ENCODE results near the gene KLHL18. TPM values are rescaled to one million over a fixed set of nuclear protein-coding genes. Genes with fewer than 3 reads are reported as not detected.

KLHL18 gene
- polyA plus RNA-seq, 2 donors = 22.6 to 28.9 TPM

GRCh38 chr3:47270526-47270925, 12.2 kb upstream of the KLHL18 start:
- 94 to 95% methylated on average over 4 of the region's 4 CpGs for WGBS, 2 donors
- no peaks in the 10 kb centered on the region for H3K9me3 ChIP-seq (ENCODE audit: control insufficient read depth in 2 of 2, insufficient read depth in 1 of 2, low read depth in 1 of 2, low read length in 1 of 2)
- H3K4me3 ChIP-seq (ENCODE audit: low read depth in 1 of 2, low read length in 2 of 2) = no peak overlapping the region
- no peak overlapping the region for H3K27ac ChIP-seq (ENCODE audit: low read depth in 2 of 2, low read length in 1 of 2)
- no peaks in the 10 kb centered on the region for H3K4me1 ChIP-seq (ENCODE audit: control insufficient read depth in 2 of 2, insufficient read depth in 2 of 2, low read length in 1 of 2)
- no peaks in the 10 kb centered on the region for H3K27me3 ChIP-seq (ENCODE audit: control insufficient read depth in 1 of 2, insufficient read depth in 2 of 2, low read length in 2 of 2)
- peaks cover 0 to 2% of the 10 kb centered on the region in 2 donors for H3K36me3 ChIP-seq (ENCODE audit: control insufficient read depth in 2 of 2, insufficient read depth in 2 of 2, low read length in 1 of 2)

- H3K4me3 ChIP-seq (ENCODE audit: low read depth in 1 of 2, low read length in 2 of 2) = no peak overlapping the region
- no peaks in the 10 kb centered on the region for H3K4me1 ChIP-seq (ENCODE audit: control insufficient read depth in 2 of 2, insufficient read depth in 2 of 2, low read length in 1 of 2)
- peaks cover 2% of the 10 kb centered on the region in 2 donors for H3K36me3 ChIP-seq (ENCODE audit: control insufficient read depth in 2 of 2, insufficient read depth in 2 of 2, low read length in 1 of 2)
- WGBS, 2 donors = 88 to 90% methylated on average over 5 of the region's 5 CpGs
- no peaks in the 10 kb centered on the region for H3K9me3 ChIP-seq (ENCODE audit: control insufficient read depth in 2 of 2, insufficient read depth in 1 of 2, low read depth in 1 of 2, low read length in 1 of 2)
- H3K27ac ChIP-seq (ENCODE audit: low read depth in 2 of 2, low read length in 1 of 2) = no peak overlapping the region
- no peaks in the 10 kb centered on the region for H3K27me3 ChIP-seq (ENCODE audit: control insufficient read depth in 1 of 2, insufficient read depth in 2 of 2, low read length in 2 of 2)
These were observed 9.2 kb upstream of the KLHL18 start for GRCh38 chr3:47273564-47273963.

GRCh38 chr3:47274652-47275051, 8.1 kb upstream of the KLHL18 start:
- Histone ChIP-seq H3K9me3 (ENCODE audit: control insufficient read depth in 2 of 2, insufficient read depth in 1 of 2, low read depth in 1 of 2, low read length in 1 of 2) (no peaks in the 10 kb centered on the region), H3K4me3 (ENCODE audit: low read depth in 1 of 2, low read length in 2 of 2) (no peak overlapping the region), H3K27me3 (ENCODE audit: control insufficient read depth in 1 of 2, insufficient read depth in 2 of 2, low read length in 2 of 2) (no peaks in the 10 kb centered on the region), H3K36me3 (ENCODE audit: control insufficient read depth in 2 of 2, insufficient read depth in 2 of 2, low read length in 1 of 2) (peaks cover 2% of the 10 kb centered on the region in 2 donors), H3K4me1 (ENCODE audit: control insufficient read depth in 2 of 2, insufficient read depth in 2 of 2, low read length in 1 of 2) (no peaks in the 10 kb centered on the region), H3K27ac (ENCODE audit: low read depth in 2 of 2, low read length in 1 of 2) (no peak overlapping the region)
- 92 to 95% methylated on average over 2 of the region's 2 CpGs for WGBS, 2 donors

GRCh38 chr3:47276558-47276957, 6.2 kb upstream of the KLHL18 start:
- Histone ChIP-seq H3K27ac (ENCODE audit: low read depth in 2 of 2, low read length in 1 of 2) (no peak overlapping the region), H3K9me3 (ENCODE audit: control insufficient read depth in 2 of 2, insufficient read depth in 1 of 2, low read depth in 1 of 2, low read length in 1 of 2) (no peaks in the 10 kb centered on the region)

GRCh38 chr3:47280519-47280918, 2.2 kb upstream of the KLHL18 start:
- WGBS, 2 donors = 94 to 96% methylated on average over 5 of the region's 5 CpGs
- Histone ChIP-seq H3K27me3 (ENCODE audit: control insufficient read depth in 1 of 2, insufficient read depth in 2 of 2, low read length in 2 of 2) (no peaks in the 10 kb centered on the region), H3K27ac (ENCODE audit: low read depth in 2 of 2, low read length in 1 of 2) (no peak overlapping the region), H3K4me1 (ENCODE audit: control insufficient read depth in 2 of 2, insufficient read depth in 2 of 2, low read length in 1 of 2) (no peaks in the 10 kb centered on the region), H3K36me3 (ENCODE audit: control insufficient read depth in 2 of 2, insufficient read depth in 2 of 2, low read length in 1 of 2) (peaks cover 0 to 2% of the 10 kb centered on the region in 2 donors), H3K4me3 (ENCODE audit: low read depth in 1 of 2, low read length in 2 of 2) (no peak overlapping the region), H3K9me3 (ENCODE audit: control insufficient read depth in 2 of 2, insufficient read depth in 1 of 2, low read depth in 1 of 2, low read length in 1 of 2) (no peaks in the 10 kb centered on the region)

More at GRCh38 chr3:47276558-47276957, 6.2 kb upstream of the KLHL18 start:
- H3K36me3 ChIP-seq (ENCODE audit: control insufficient read depth in 2 of 2, insufficient read depth in 2 of 2, low read length in 1 of 2) = peaks cover 2% of the 10 kb centered on the region in 2 donors
- H3K4me1 ChIP-seq (ENCODE audit: control insufficient read depth in 2 of 2, insufficient read depth in 2 of 2, low read length in 1 of 2) = no peaks in the 10 kb centered on the region
- 86 to 89% methylated on average over 4 of the region's 4 CpGs for WGBS, 2 donors
- H3K27me3 ChIP-seq (ENCODE audit: control insufficient read depth in 1 of 2, insufficient read depth in 2 of 2, low read length in 2 of 2) = no peaks in the 10 kb centered on the region
- H3K4me3 ChIP-seq (ENCODE audit: low read depth in 1 of 2, low read length in 2 of 2) = no peak overlapping the region

- Histone ChIP-seq H3K27me3 (ENCODE audit: control insufficient read depth in 1 of 2, insufficient read depth in 2 of 2, low read length in 2 of 2) (no peaks in the 10 kb centered on the region), H3K4me3 (ENCODE audit: low read depth in 1 of 2, low read length in 2 of 2) (peak overlapping the region; percentile 97), H3K4me1 (ENCODE audit: control insufficient read depth in 2 of 2, insufficient read depth in 2 of 2, low read length in 1 of 2) (no peaks in the 10 kb centered on the region), H3K27ac (ENCODE audit: low read depth in 2 of 2, low read length in 1 of 2) (peak overlapping the region; percentile 98 to 99), H3K36me3 (ENCODE audit: control insufficient read depth in 2 of 2, insufficient read depth in 2 of 2, low read length in 1 of 2) (no peaks in the 10 kb centered on the region), H3K9me3 (ENCODE audit: control insufficient read depth in 2 of 2, insufficient read depth in 1 of 2, low read depth in 1 of 2, low read length in 1 of 2) (no peaks in the 10 kb centered on the region)
- 1% methylated on average over 10 of the region's 10 CpGs for WGBS, 2 donors
These were observed 421 bp downstream of the KLHL18 start for GRCh38 chr3:47283193-47283537.

GRCh38 chr3:47283591-47284364, 1.0 kb downstream of the KLHL18 start:
- peak overlapping the region; percentile 97 for H3K4me3 ChIP-seq (ENCODE audit: low read depth in 1 of 2, low read length in 2 of 2)
- WGBS, 2 donors = 31 to 32% methylated on average over 12 of the region's 12 CpGs
- peak overlapping the region; percentile 44 to 98 for H3K27ac ChIP-seq (ENCODE audit: low read depth in 2 of 2, low read length in 1 of 2)
- H3K36me3 ChIP-seq (ENCODE audit: control insufficient read depth in 2 of 2, insufficient read depth in 2 of 2, low read length in 1 of 2) = no peaks in the 10 kb centered on the region
- no peaks in the 10 kb centered on the region for H3K27me3 ChIP-seq (ENCODE audit: control insufficient read depth in 1 of 2, insufficient read depth in 2 of 2, low read length in 2 of 2)
- H3K4me1 ChIP-seq (ENCODE audit: control insufficient read depth in 2 of 2, insufficient read depth in 2 of 2, low read length in 1 of 2) = no peaks in the 10 kb centered on the region
- H3K9me3 ChIP-seq (ENCODE audit: control insufficient read depth in 2 of 2, insufficient read depth in 1 of 2, low read depth in 1 of 2, low read length in 1 of 2) = no peaks in the 10 kb centered on the region

- Histone ChIP-seq H3K27me3 (ENCODE audit: control insufficient read depth in 1 of 2, insufficient read depth in 2 of 2, low read length in 2 of 2) (no peaks in the 10 kb centered on the region), H3K9me3 (ENCODE audit: control insufficient read depth in 2 of 2, insufficient read depth in 1 of 2, low read depth in 1 of 2, low read length in 1 of 2) (no peaks in the 10 kb centered on the region), H3K4me3 (ENCODE audit: low read depth in 1 of 2, low read length in 2 of 2) (no peak overlapping the region), H3K36me3 (ENCODE audit: control insufficient read depth in 2 of 2, insufficient read depth in 2 of 2, low read length in 1 of 2) (peaks cover 0 to 3% of the 10 kb centered on the region in 2 donors), H3K27ac (ENCODE audit: low read depth in 2 of 2, low read length in 1 of 2) (peak overlapping the region; percentile 52 to 80), H3K4me1 (ENCODE audit: control insufficient read depth in 2 of 2, insufficient read depth in 2 of 2, low read length in 1 of 2) (peaks cover 0 to 3% of the 10 kb centered on the region in 2 donors)
- WGBS, 2 donors = 77 to 78% methylated on average over 6 of the region's 6 CpGs
These were observed 6.5 kb downstream of the KLHL18 start for GRCh38 chr3:47288966-47289910.

GRCh38 chr3:47291158-47291753, 8.5 kb downstream of the KLHL18 start:
- no peaks in the 10 kb centered on the region for H3K9me3 ChIP-seq (ENCODE audit: control insufficient read depth in 2 of 2, insufficient read depth in 1 of 2, low read depth in 1 of 2, low read length in 1 of 2)
- H3K27ac ChIP-seq (ENCODE audit: low read depth in 2 of 2, low read length in 1 of 2) = peak overlapping the region; percentile 7 to 18
- H3K4me3 ChIP-seq (ENCODE audit: low read depth in 1 of 2, low read length in 2 of 2) = no peak overlapping the region
- 70 to 75% methylated on average over 4 of the region's 4 CpGs for WGBS, 2 donors
- no peaks in the 10 kb centered on the region for H3K27me3 ChIP-seq (ENCODE audit: control insufficient read depth in 1 of 2, insufficient read depth in 2 of 2, low read length in 2 of 2)
- H3K4me1 ChIP-seq (ENCODE audit: control insufficient read depth in 2 of 2, insufficient read depth in 2 of 2, low read length in 1 of 2) = peaks cover 0 to 3% of the 10 kb centered on the region in 2 donors
- peaks cover 0 to 3% of the 10 kb centered on the region in 2 donors for H3K36me3 ChIP-seq (ENCODE audit: control insufficient read depth in 2 of 2, insufficient read depth in 2 of 2, low read length in 1 of 2)
